Measurements from ENCODE around the gene FAM20C. TPM values are rescaled to one million over a fixed set of nuclear protein-coding genes. Genes with fewer than 3 reads are reported as not detected.

Gene FAM20C
- total and polyA plus RNA-seq, 4 donors: 17.1 to 58.8 (median 40.8) TPM

- no peak overlapping the region for H3K27ac ChIP-seq (ENCODE audit: low read depth, low read length)
- no peak overlapping the region for H3K4me3 ChIP-seq (ENCODE audit: low read depth, low read length)
- DNase-seq (ENCODE audit: low read depth in 4 of 6, low spot score in 6 of 6): no peak
- H3K27me3 ChIP-seq (ENCODE audit: control insufficient read depth, insufficient read depth, low read length): no peaks in the 10 kb centered on the region
- peaks cover 3% of the 10 kb centered on the region for H3K9me3 ChIP-seq (ENCODE audit: control insufficient read depth, insufficient read depth, low read length)
- 80% methylated on average over 22 of the region's 22 CpGs for WGBS (ENCODE audit: insufficient coverage)
- peaks cover 34% of the 10 kb centered on the region for H3K36me3 ChIP-seq (ENCODE audit: control insufficient read depth, insufficient read depth, low read length)
- H3K4me1 ChIP-seq (ENCODE audit: control insufficient read depth, insufficient read depth, low read length): peaks cover 5% of the 10 kb centered on the region
Observed at GRCh38 chr7:265998-266850, 73.9 kb downstream of the FAM20C start.

- WGBS (ENCODE audit: insufficient coverage): 81% methylated on average over 38 of the region's 45 CpGs
Observed at GRCh38 chr7:266851-267840, 74.8 kb downstream of the FAM20C start.

DNA sequence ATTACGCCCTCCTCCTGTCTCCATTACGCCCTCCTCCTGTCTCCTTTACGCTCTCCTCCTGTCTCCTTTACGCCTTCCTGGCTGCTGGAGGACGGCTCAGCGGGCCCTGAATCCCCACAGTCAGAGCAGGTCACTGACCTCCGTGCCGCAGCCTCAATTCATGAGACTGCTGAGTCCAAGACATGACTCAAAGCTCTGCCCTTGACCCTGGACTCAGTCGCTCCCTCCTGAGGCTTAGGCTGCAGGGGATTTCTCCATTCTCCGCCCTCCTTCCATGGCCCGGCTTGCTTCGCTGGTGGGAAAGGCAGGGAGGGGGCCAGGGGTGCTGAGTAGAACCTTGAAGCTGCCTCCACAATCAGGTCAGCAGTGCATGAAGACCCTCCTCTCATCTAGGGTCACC lies 76.6 kb downstream of the FAM20C start:
- Histone ChIP-seq H3K4me1 (ENCODE audit: control insufficient read depth, insufficient read depth, low read length) (peaks cover 5% of the 10 kb centered on the region), H3K27me3 (ENCODE audit: control insufficient read depth, insufficient read depth, low read length) (no peaks in the 10 kb centered on the region), H3K9me3 (ENCODE audit: control insufficient read depth, insufficient read depth, low read length) (peaks cover 6% of the 10 kb centered on the region), H3K4me3 (ENCODE audit: low read depth, low read length) (no peak overlapping the region), H3K27ac (ENCODE audit: low read depth, low read length) (no peak overlapping the region), H3K36me3 (ENCODE audit: control insufficient read depth, insufficient read depth, low read length) (peaks cover 18% of the 10 kb centered on the region)
- no peak for DNase-seq (ENCODE audit: low read depth in 4 of 6, low spot score in 6 of 6)
- 80% methylated on average over 9 of the region's 12 CpGs for WGBS (ENCODE audit: insufficient coverage)

More at GRCh38 chr7:266851-267840, 74.8 kb downstream of the FAM20C start:
- Histone ChIP-seq H3K27ac (ENCODE audit: low read depth, low read length) (no peak overlapping the region), H3K4me3 (ENCODE audit: low read depth, low read length) (no peak overlapping the region), H3K9me3 (ENCODE audit: control insufficient read depth, insufficient read depth, low read length) (peaks cover under 1% of the 10 kb centered on the region), H3K27me3 (ENCODE audit: control insufficient read depth, insufficient read depth, low read length) (no peaks in the 10 kb centered on the region), H3K4me1 (ENCODE audit: control insufficient read depth, insufficient read depth, low read length) (peaks cover 5% of the 10 kb centered on the region), H3K36me3 (ENCODE audit: control insufficient read depth, insufficient read depth, low read length) (peaks cover 24% of the 10 kb centered on the region)
- no peak for DNase-seq (ENCODE audit: low read depth in 4 of 6, low spot score in 6 of 6)

- Histone ChIP-seq H3K9me3 (ENCODE audit: control insufficient read depth, insufficient read depth, low read length) (peaks cover 6% of the 10 kb centered on the region), H3K4me3 (ENCODE audit: low read depth, low read length) (no peak overlapping the region), H3K4me1 (ENCODE audit: control insufficient read depth, insufficient read depth, low read length) (peaks cover 5% of the 10 kb centered on the region), H3K36me3 (ENCODE audit: control insufficient read depth, insufficient read depth, low read length) (peaks cover 18% of the 10 kb centered on the region), H3K27me3 (ENCODE audit: control insufficient read depth, insufficient read depth, low read length) (no peaks in the 10 kb centered on the region), H3K27ac (ENCODE audit: low read depth, low read length) (no peak overlapping the region)
- 86% methylated on average over 4 of the region's 11 CpGs for WGBS (ENCODE audit: insufficient coverage)
- no peak for DNase-seq (ENCODE audit: low read depth in 4 of 6, low spot score in 6 of 6)
Observed at GRCh38 chr7:269721-270120, 77.3 kb downstream of the FAM20C start.

GRCh38 chr7:270351-270983 lies 78.1 kb downstream of the FAM20C start:
- no peak for DNase-seq (ENCODE audit: low read depth in 4 of 6, low spot score in 6 of 6)
- Histone ChIP-seq H3K36me3 (ENCODE audit: control insufficient read depth, insufficient read depth, low read length) (peaks cover 18% of the 10 kb centered on the region), H3K27ac (ENCODE audit: low read depth, low read length) (no peak overlapping the region), H3K9me3 (ENCODE audit: control insufficient read depth, insufficient read depth, low read length) (peaks cover 6% of the 10 kb centered on the region), H3K4me3 (ENCODE audit: low read depth, low read length) (no peak overlapping the region), H3K4me1 (ENCODE audit: control insufficient read depth, insufficient read depth, low read length) (peaks cover 5% of the 10 kb centered on the region), H3K27me3 (ENCODE audit: control insufficient read depth, insufficient read depth, low read length) (no peaks in the 10 kb centered on the region)
- WGBS (ENCODE audit: insufficient coverage): 84% methylated on average over 9 of the region's 11 CpGs

GRCh38 chr7:271266-272107 lies 79.1 kb downstream of the FAM20C start:
- 81% methylated on average over 7 of the region's 14 CpGs for WGBS (ENCODE audit: insufficient coverage)
- H3K27ac ChIP-seq (ENCODE audit: low read depth, low read length): no peak overlapping the region
- peaks cover 2% of the 10 kb centered on the region for H3K4me1 ChIP-seq (ENCODE audit: control insufficient read depth, insufficient read depth, low read length)
- no peak overlapping the region for H3K4me3 ChIP-seq (ENCODE audit: low read depth, low read length)
- H3K27me3 ChIP-seq (ENCODE audit: control insufficient read depth, insufficient read depth, low read length): no peaks in the 10 kb centered on the region
- H3K36me3 ChIP-seq (ENCODE audit: control insufficient read depth, insufficient read depth, low read length): peaks cover 11% of the 10 kb centered on the region
- DNase-seq (ENCODE audit: low read depth in 4 of 6, low spot score in 6 of 6): peak in 1 of 6 donors; percentile 45
- peaks cover 6% of the 10 kb centered on the region for H3K9me3 ChIP-seq (ENCODE audit: control insufficient read depth, insufficient read depth, low read length)

DNA sequence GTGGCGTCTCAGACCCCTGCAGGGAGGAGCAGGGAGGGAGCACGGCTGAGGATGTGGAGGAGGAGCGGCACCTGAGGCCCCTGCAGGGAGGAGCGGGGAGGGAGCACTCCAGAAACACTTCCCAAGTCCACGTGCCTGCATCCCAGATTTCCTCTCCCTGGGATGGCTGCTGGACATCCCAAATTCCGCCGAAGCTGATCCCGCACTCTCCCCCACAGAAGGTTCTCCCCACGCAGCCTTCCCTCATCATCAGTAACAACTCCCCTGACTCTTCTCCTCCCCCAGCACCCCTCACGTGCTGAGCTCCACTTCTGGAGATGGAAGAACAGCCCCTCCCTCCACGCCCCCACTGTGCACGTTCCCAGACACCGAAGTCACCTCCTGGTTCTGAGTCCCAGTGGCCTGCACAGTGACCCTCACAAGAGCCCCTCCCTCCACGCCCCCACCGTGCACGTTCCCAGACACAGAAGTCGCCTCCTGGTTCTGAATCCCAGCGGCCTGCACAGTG lies 79.8 kb downstream of the FAM20C start:
- 81% methylated on average over 15 of the region's 18 CpGs for WGBS (ENCODE audit: insufficient coverage)
- H3K4me3 ChIP-seq (ENCODE audit: low read depth, low read length): no peak overlapping the region
- H3K36me3 ChIP-seq (ENCODE audit: control insufficient read depth, insufficient read depth, low read length): peaks cover 4% of the 10 kb centered on the region
- H3K27me3 ChIP-seq (ENCODE audit: control insufficient read depth, insufficient read depth, low read length): no peaks in the 10 kb centered on the region
- no peaks in the 10 kb centered on the region for H3K4me1 ChIP-seq (ENCODE audit: control insufficient read depth, insufficient read depth, low read length)
- no peak for DNase-seq (ENCODE audit: low read depth in 4 of 6, low spot score in 6 of 6)
- peaks cover 6% of the 10 kb centered on the region for H3K9me3 ChIP-seq (ENCODE audit: control insufficient read depth, insufficient read depth, low read length)
- H3K27ac ChIP-seq (ENCODE audit: low read depth, low read length): no peak overlapping the region

- WGBS (ENCODE audit: insufficient coverage): 79% methylated on average over 14 of the region's 14 CpGs
- no peak for DNase-seq (ENCODE audit: low read depth in 4 of 6, low spot score in 6 of 6)
- Histone ChIP-seq H3K4me1 (ENCODE audit: control insufficient read depth, insufficient read depth, low read length) (no peaks in the 10 kb centered on the region), H3K27me3 (ENCODE audit: control insufficient read depth, insufficient read depth, low read length) (no peaks in the 10 kb centered on the region), H3K9me3 (ENCODE audit: control insufficient read depth, insufficient read depth, low read length) (peaks cover 6% of the 10 kb centered on the region), H3K36me3 (ENCODE audit: control insufficient read depth, insufficient read depth, low read length) (no peaks in the 10 kb centered on the region), H3K4me3 (ENCODE audit: low read depth, low read length) (no peak overlapping the region), H3K27ac (ENCODE audit: low read depth, low read length) (no peak overlapping the region)
Observed at GRCh38 chr7:272631-273030, 80.3 kb downstream of the FAM20C start.
